Measurements from ENCODE around the gene NHLRC3. TPM values are rescaled to one million over a fixed set of nuclear protein-coding genes. Genes with fewer than 3 reads are reported as not detected.

NHLRC3 gene
- total and polyA plus RNA-seq, 2 of the 8 experiments (the other 6 are each of a cell fraction or from before 2014, with no cell fraction given) = 13.1 to 16.9 TPM

DNA sequence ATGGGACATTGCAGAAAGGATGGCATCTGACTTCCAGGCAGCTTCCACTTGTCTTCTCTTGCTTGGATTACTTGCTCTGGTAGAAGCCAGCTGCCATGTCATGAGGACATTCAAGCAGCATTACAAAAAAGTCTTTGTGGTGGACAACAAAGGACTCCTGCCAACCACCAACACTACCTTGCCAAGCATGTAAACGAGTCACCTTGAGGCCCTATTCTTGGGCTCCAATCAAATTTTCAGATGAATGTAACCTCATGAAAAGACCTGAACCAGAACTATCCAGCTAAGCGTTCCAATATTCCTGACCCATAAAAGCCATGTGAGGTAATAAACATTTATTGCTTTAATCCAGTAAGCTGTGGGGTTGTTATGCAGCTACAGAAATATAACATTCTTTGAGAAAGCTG is 12.8 kb upstream of the NHLRC3 start:
- Histone ChIP-seq H3K79me1 (ENCODE audit: low read depth, low read length) (no peaks in the 10 kb centered on the region), H3K18ac (ENCODE audit: extremely low read depth, low read length) (no peak overlapping the region; the same call in 1 of the 2 replicates), H2BK5ac (ENCODE audit: low read depth, low read length) (0 out of 2 replicates have a peak overlapping the region, but pooled peaks have one; percentile 50), H3K27ac (ENCODE audit: low read depth, low read length) (peak overlapping the region; percentile 56; the same call in 1 of the 2 replicates), H2BK12ac (ENCODE audit: low read depth, low read length) (no peak overlapping the region), H2AK5ac (ENCODE audit: low read depth, low read length) (peak overlapping the region; percentile 4; the same call in 1 of the 2 replicates), H3K14ac (ENCODE audit: insufficient read length) (no peak overlapping the region), H3K56ac (replicated peaks; ENCODE audit: insufficient read length, low read depth, low read length) (no peak overlapping the region), H2BK15ac (ENCODE audit: low read length) (no peak overlapping the region), H4K8ac (ENCODE audit: extremely low read depth, insufficient read depth, low read length) (no peak overlapping the region), H3K79me2 (ENCODE audit: control insufficient read depth in 1 of 2, insufficient read depth in 2 of 2, low read length in 2 of 2) (peaks cover 0 to 41% of the 10 kb centered on the region in 2 experiments; a peak in 2 of 4 replicates), H3K36me3 (ENCODE audit: control insufficient read depth in 2 of 4, insufficient read depth in 4 of 4, low read length in 3 of 4) (peaks cover 12 to 97% (median 35%) of the 10 kb centered on the region in 4 experiments), H3K4me2 (ENCODE audit: insufficient read depth in 1 of 2, low read depth in 2 of 2, low read length in 2 of 2) (peak overlapping the region; percentile 47 to 56), H3K4me3 (ENCODE audit: extremely low read depth in 1 of 4, insufficient read depth in 2 of 4, low read depth in 3 of 4, low read length in 4 of 4) (peak overlapping the region in 1 of 4 experiments; percentile 22; a peak in 1 of 8 replicates), H3K23me2 (ENCODE audit: low read depth, low read length) (no peaks in the 10 kb centered on the region), H4K5ac (ENCODE audit: insufficient read length, low read depth, low read length) (no peak overlapping the region), H2AFZ (ENCODE audit: low read length) (no peak overlapping the region), H3K4ac (replicated peaks; ENCODE audit: insufficient read length, low read depth, low read length) (peak overlapping the region; percentile 89), H2BK120ac (replicated peaks; ENCODE audit: low read depth, low read length) (no peak overlapping the region), H4K91ac (replicated peaks; ENCODE audit: insufficient read length, low read length) (no peak overlapping the region), H4K20me1 (replicated peaks in 1 of 2; ENCODE audit: control insufficient read depth in 1 of 2, insufficient read depth in 2 of 2, low read length in 2 of 2) (no peaks in the 10 kb centered on the region), H3K27me3 (replicated peaks in 1 of 4; ENCODE audit: control insufficient read depth in 3 of 4, extremely low read depth in 1 of 4, insufficient read depth in 3 of 4, low read length in 3 of 4) (no peaks in the 10 kb centered on the region), H3K23ac (ENCODE audit: insufficient read length) (no peak overlapping the region), H3K4me1 (replicated peaks in 1 of 4; ENCODE audit: control insufficient read depth in 3 of 4, insufficient read depth in 4 of 4, low read length in 3 of 4) (peaks cover 10 to 25% (median 17%) of the 10 kb centered on the region in 4 experiments; a peak in 5 of 7 replicates), H3K9ac (replicated peaks in 1 of 4; ENCODE audit: extremely low read depth in 1 of 4, low read depth in 3 of 4, low read length in 3 of 4) (no peak overlapping the region), H3K9me3 (ENCODE audit: insufficient read depth in 2 of 2, low read depth in 1 of 2, low read length in 1 of 2) (no peaks in the 10 kb centered on the region), H2BK20ac (ENCODE audit: low read length) (no peak overlapping the region)
- TF ChIP-seq HDAC2 (IDR thresholded peaks at IDR 0.05; ENCODE audit: borderline replicate concordance in 1 of 2, low read depth in 2 of 2, low read length in 2 of 2) (0 out of 4 replicates have a peak, but pooled peaks of 1 of the 2 experiments have one; percentile 58), MAX (IDR thresholded peaks at IDR 0.05) (peak; percentile 49), ASH2L (IDR thresholded peaks at IDR 0.05; ENCODE audit: low read length) (peak; percentile 29), TBP (IDR thresholded peaks at IDR 0.05; ENCODE audit: low read depth, low read length) (no peak), YY1 (IDR thresholded peaks at IDR 0.05; ENCODE audit: low read depth, low read length) (0 out of 2 replicates have a peak, but pooled peaks have one; percentile 37), HDAC6 (IDR thresholded peaks at IDR 0.05; ENCODE audit: low read depth, low read length) (no peak), KDM4A (IDR thresholded peaks at IDR 0.05; ENCODE audit: low read depth, low read length, severe bottlenecking) (no peak)
- no peak for DNase-seq (ENCODE audit: low read depth in 1 of 2, low spot score in 2 of 2)
- POLR2A ChIA-PET (ENCODE audit: partially characterized antibody) = interaction anchor here (0.6 to 4.3 kb wide), 2 partner anchors 12 to 25 kb away, joined by 3 to 41 read pairs; partner anchors contain the start of genes NHLRC3 and PROSER1
- CTCF ChIA-PET (ENCODE audit: partially characterized antibody) = interaction anchor here (1.0 to 2.5 kb wide), 3 partner anchors 8 to 10 kb away, joined by 3 to 7 read pairs (median 5); no protein-coding TSS in a partner anchor
- peak; percentile 74 for FAIRE-seq
- WGBS, 2 experiments (ENCODE audit: extremely low coverage in 1 of 2, insufficient coverage in 1 of 2, insufficient read length in 1 of 2, insufficient replicate concordance in 2 of 2, low coverage in 1 of 2, low lambda C conversion rate in 2 of 2, missing lambda C conversion rate in 1 of 2) = 50% methylated on average over 2 of the region's 2 CpGs; no CpG with 5 or more reads in 1 of the 2 experiments
